H9 (cell line): ENCODE results near the gene TMSB4X. TPM values are rescaled to one million over a fixed set of nuclear protein-coding genes. Genes with fewer than 3 reads are reported as not detected.

Experiments
- DNase-seq: peaks from one replicate; pipeline ENCODE4 v3.0.0-alpha.2; 2017
- H2AFZ ChIP-seq: one replicate; pipeline ENCODE4 v1.6.1; 2013; ENCODE audit warnings: mild to moderate bottlenecking, low read length, control low read depth, moderate library complexity
- H2AK5ac ChIP-seq: 2 replicates; pipeline ENCODE4 v1.6.1; 2013; ENCODE audit warnings: low read length, control low read depth, mixed read lengths; ENCODE audit not compliant: insufficient read length
- H2BK120ac ChIP-seq: one replicate; pipeline ENCODE4 v1.6.1; 2013; ENCODE audit warnings: low read depth, mild to moderate bottlenecking, low read length, control low read depth, inconsistent platforms; ENCODE audit not compliant: poor library complexity, severe bottlenecking
- H2BK12ac ChIP-seq: 2 replicates; pipeline ENCODE4 v1.6.1; 2013; ENCODE audit warnings: low read length, control low read depth, mixed read lengths, low read depth; ENCODE audit not compliant: insufficient read length
- H2BK15ac ChIP-seq: 2 replicates; pipeline ENCODE4 v1.6.1; 2013; ENCODE audit warnings: low read depth, low read length, control low read depth
- H2BK20ac ChIP-seq: one replicate; pipeline ENCODE4 v1.6.1; 2013; ENCODE audit warnings: low read depth, mild to moderate bottlenecking, low read length, control low read depth, inconsistent platforms; ENCODE audit not compliant: poor library complexity, severe bottlenecking
- H2BK5ac ChIP-seq: 2 replicates; pipeline ENCODE4 v1.6.1; 2013; ENCODE audit warnings: low read length, control low read depth, mixed read lengths; ENCODE audit not compliant: insufficient read length
- H3K14ac ChIP-seq: 2 replicates; pipeline ENCODE4 v1.6.1; 2013; ENCODE audit warnings: low read length, control low read depth; ENCODE audit not compliant: insufficient read depth
- H3K18ac ChIP-seq: 2 replicates; pipeline ENCODE4 v1.6.1; 2013; ENCODE audit warnings: low read depth, mild to moderate bottlenecking, mixed read lengths, low read length, control low read depth; ENCODE audit not compliant: insufficient read length
- H3K23ac ChIP-seq: 2 replicates; pipeline ENCODE4 v1.6.1; 2013; ENCODE audit warnings: low read length, control low read depth, mixed read lengths, low read depth; ENCODE audit not compliant: insufficient read length
- H3K23me2 ChIP-seq: 2 replicates; pipeline ENCODE4 v1.6.1; 2013; ENCODE audit warnings: low read depth, mild to moderate bottlenecking, mixed read lengths, low read length, control low read depth; ENCODE audit not compliant: insufficient read length, poor library complexity, severe bottlenecking
- H3K27ac ChIP-seq: 2 replicates; pipeline ENCODE4 v1.5.1; 2013; ENCODE audit warnings: low read length, control low read depth, mixed read lengths, low read depth; ENCODE audit not compliant: insufficient read length
- H3K27me3 ChIP-seq: 2 replicates; pipeline ENCODE4 v1.6.1; 2013; ENCODE audit warnings: low read length, control low read depth, inconsistent platforms; ENCODE audit not compliant: insufficient read depth
- H3K4ac ChIP-seq: 2 replicates; pipeline ENCODE4 v1.6.1; 2013; ENCODE audit warnings: low read depth, mild to moderate bottlenecking, control low read depth, inconsistent platforms, low read length, moderate library complexity
- H3K4me1 ChIP-seq: 2 replicates; pipeline ENCODE4 v1.6.1; 2013; ENCODE audit warnings: low read length, control low read depth, inconsistent platforms; ENCODE audit not compliant: insufficient read depth
- H3K4me2 ChIP-seq: 2 replicates; pipeline ENCODE4 v1.6.1; 2013; ENCODE audit warnings: low read length, control low read depth, mixed read lengths; ENCODE audit not compliant: insufficient read length, insufficient read depth
- H3K56ac ChIP-seq: 2 replicates; pipeline ENCODE4 v1.6.1; 2013; ENCODE audit warnings: low read depth, mild to moderate bottlenecking, mixed read lengths, low read length, control low read depth; ENCODE audit not compliant: insufficient read length
- H3K79me1 ChIP-seq: 2 replicates; pipeline ENCODE4 v1.6.1; 2013; ENCODE audit warnings: low read depth, mild to moderate bottlenecking, moderate library complexity, low read length, control low read depth, inconsistent platforms; ENCODE audit not compliant: insufficient read depth, poor library complexity, severe bottlenecking
- H3K79me2 ChIP-seq: 2 replicates; pipeline ENCODE4 v1.6.1; 2013; ENCODE audit warnings: low read length, control low read depth, inconsistent platforms; ENCODE audit not compliant: insufficient read depth
- H3K9ac ChIP-seq: 2 replicates; pipeline ENCODE4 v1.6.1; 2013; ENCODE audit warnings: low read length, control low read depth, mixed read lengths; ENCODE audit not compliant: insufficient read length; ENCODE audit errors: extremely low read depth
- H3K9me3 ChIP-seq: one replicate; pipeline ENCODE4 v1.6.1; 2013; ENCODE audit warnings: low read depth, low read length, inconsistent platforms; ENCODE audit not compliant: control insufficient read depth
- H3T11ph ChIP-seq: one replicate; pipeline ENCODE4 v1.6.1; 2013; ENCODE audit warnings: mild to moderate bottlenecking, low read length, control low read depth, inconsistent platforms
- H4K20me1 ChIP-seq: one replicate; pipeline ENCODE4 v1.6.1; 2013; ENCODE audit not compliant: control insufficient read depth, insufficient read length, insufficient read depth
- H4K5ac ChIP-seq: 2 replicates; pipeline ENCODE4 v1.6.1; 2013; ENCODE audit warnings: low read depth, mild to moderate bottlenecking, mixed read lengths, low read length, control low read depth; ENCODE audit not compliant: insufficient read length
- H4K8ac ChIP-seq: replicated peaks from 2 replicates; pipeline ENCODE4 v1.6.1; 2013; ENCODE audit warnings: low read length, control low read depth, mixed read lengths, low read depth; ENCODE audit not compliant: insufficient read length
- H4K91ac ChIP-seq: 2 replicates; pipeline ENCODE4 v1.6.1; 2013; ENCODE audit warnings: low read depth, mild to moderate bottlenecking, moderate library complexity, mixed read lengths, low read length, control low read depth; ENCODE audit not compliant: insufficient read length
- H3K27ac Mint-ChIP-seq, 3 experiments: 2 replicates in 2 of 3; 3 replicates in 1 of 3; pipeline ENCODE4 v1.8.0; 2020 to 2021; ENCODE audit warnings: mixed read lengths in 3 of 3, mild to moderate bottlenecking in 1 of 3, moderate library complexity in 1 of 3
- H3K27me3 Mint-ChIP-seq: 2 replicates; pipeline ENCODE4 v1.8.0; 2021; ENCODE audit warnings: low read depth, mild to moderate bottlenecking, moderate library complexity, mixed read lengths
- H3K36me3 Mint-ChIP-seq, 3 experiments: 2 replicates in 2 of 3; 3 replicates in 1 of 3; pipeline ENCODE4 v1.8.0; 2020 to 2021; ENCODE audit warnings: low read depth in 3 of 3, mixed read lengths in 3 of 3; ENCODE audit not compliant: insufficient read depth in 1 of 3
- H3K4me1 Mint-ChIP-seq, 2 experiments: 2 replicates each; pipeline ENCODE4 v1.8.0; 2020; ENCODE audit warnings: mixed read lengths in 2 of 2
- H3K4me3 Mint-ChIP-seq, 2 experiments: 2 replicates in 1 of 2; 3 replicates in 1 of 2; pipeline ENCODE4 v1.8.0; 2020 to 2021; ENCODE audit warnings: mild to moderate bottlenecking in 2 of 2, mixed read lengths in 2 of 2, moderate library complexity in 1 of 2
- H3K9me3 Mint-ChIP-seq, 2 experiments: 2 replicates in 1 of 2; 3 replicates in 1 of 2; pipeline ENCODE4 v1.8.0; 2020; ENCODE audit warnings: mild to moderate bottlenecking in 2 of 2, mixed read lengths in 2 of 2, moderate library complexity in 1 of 2
- WGBS: extraction: QIAGEN DNeasy Blood & Tissue Kit; methylation state at CpG from one replicate; pipeline ENCODE4 v1.1.7; 2013; ENCODE audit warnings: missing lambda C conversion rate, low lambda C conversion rate, mixed read lengths; ENCODE audit not compliant: insufficient read length; ENCODE audit errors: extremely low coverage; 5-methylcytosine and 5-hydroxymethylcytosine counted together
- total RNA-seq: library from RNA; stranded (reverse); gene quantifications from 2 replicates; pipeline ENCODE4 v1.2.1, GENCODE V29; 2021
- TF ChIP-seq, protein P1 (sequence below): fragments of 200-600 bp; sonication (generic); conservative IDR thresholded peaks from 3 replicates; pipeline ENCODE4 v1.8.0; 2021; ENCODE audit warnings: antibody characterized with exemption, mild to moderate bottlenecking

The TMSB4X gene
- total RNA-seq, 1 experiment from 2014 or later: 2,733 TPM

DNA sequence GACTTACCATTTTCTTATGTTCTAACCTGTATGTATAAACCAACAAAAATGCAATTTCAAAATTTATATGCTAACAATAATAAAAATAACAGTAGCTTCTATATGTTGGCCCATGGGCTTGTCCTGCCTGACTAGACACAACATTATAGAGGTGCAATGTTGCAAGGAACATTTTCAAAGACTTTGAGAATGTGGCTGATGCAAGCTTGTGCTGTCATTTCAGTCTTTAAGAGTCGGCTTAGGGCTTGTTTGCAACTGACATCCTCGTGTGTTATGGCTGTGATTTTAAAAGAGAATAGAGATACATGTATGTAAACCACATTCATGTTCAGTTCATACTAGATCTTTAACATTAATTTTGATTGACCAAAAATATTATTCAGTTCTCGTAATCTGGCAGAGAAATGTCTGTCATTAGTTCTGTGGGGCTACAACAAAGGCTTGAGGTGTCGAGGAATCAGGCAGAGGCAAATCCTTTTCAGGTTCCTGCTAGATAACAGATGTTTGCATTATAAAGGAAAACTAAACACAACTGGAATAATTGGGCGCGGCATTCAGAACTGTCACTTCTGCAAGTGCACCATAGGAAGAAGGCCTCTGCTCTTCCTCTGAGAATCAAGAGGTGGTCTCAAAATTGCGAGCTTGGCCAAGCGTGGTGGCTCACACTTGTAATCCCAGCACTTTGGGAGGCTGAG, 13.1 kb downstream of the TMSB4X start:
- no peak overlapping the region for H2BK20ac ChIP-seq
- H4K8ac ChIP-seq: no peak overlapping the region
- Mint-ChIP-seq H3K27ac (peak overlapping the region in 2 of 3 experiments; percentile 15 to 31; a peak in 1 of 7 replicates), H3K9me3 (peaks cover 72 to 73% of the 10 kb centered on the region in 2 experiments), H3K4me3 (no peak overlapping the region), H3K4me1 (peaks cover 7% of the 10 kb centered on the region in 2 experiments), H3K36me3 (peaks cover 9 to 15% (median 14%) of the 10 kb centered on the region in 3 experiments), H3K27me3 (no peaks in the 10 kb centered on the region; the same call in 1 of the 2 replicates)
- H3K79me2 ChIP-seq: no peaks in the 10 kb centered on the region
- no peak overlapping the region for H3T11ph ChIP-seq
- H3K14ac ChIP-seq: no peak overlapping the region
- no peak overlapping the region for H3K27ac ChIP-seq
- H4K91ac ChIP-seq: no peak overlapping the region
- no peaks in the 10 kb centered on the region for H4K20me1 ChIP-seq
- H4K5ac ChIP-seq: no peak overlapping the region
- no peak for DNase-seq
- H2AK5ac ChIP-seq: no peak overlapping the region
- no peak overlapping the region for H3K56ac ChIP-seq
- no peaks in the 10 kb centered on the region for H3K23me2 ChIP-seq
- H3K79me1 ChIP-seq: no peaks in the 10 kb centered on the region
- H3K4ac ChIP-seq: no peak overlapping the region
- H3K9me3 ChIP-seq: no peaks in the 10 kb centered on the region
- H2BK15ac ChIP-seq: no peak overlapping the region
- H2BK5ac ChIP-seq: no peak overlapping the region
- H3K4me1 ChIP-seq: peaks cover 3% of the 10 kb centered on the region; the same call in 1 of the 2 replicates
- no peak overlapping the region for H2BK120ac ChIP-seq
- no peak overlapping the region for H2AFZ ChIP-seq
- no peak overlapping the region for H3K18ac ChIP-seq
- WGBS: no CpG with 5 or more reads among the region's 8 CpGs
- no peak overlapping the region for H3K23ac ChIP-seq
- no peak overlapping the region for H3K9ac ChIP-seq
- H2BK12ac ChIP-seq: no peak overlapping the region
- H3K4me2 ChIP-seq: no peak overlapping the region
- TF ChIP-seq, protein P1, sequence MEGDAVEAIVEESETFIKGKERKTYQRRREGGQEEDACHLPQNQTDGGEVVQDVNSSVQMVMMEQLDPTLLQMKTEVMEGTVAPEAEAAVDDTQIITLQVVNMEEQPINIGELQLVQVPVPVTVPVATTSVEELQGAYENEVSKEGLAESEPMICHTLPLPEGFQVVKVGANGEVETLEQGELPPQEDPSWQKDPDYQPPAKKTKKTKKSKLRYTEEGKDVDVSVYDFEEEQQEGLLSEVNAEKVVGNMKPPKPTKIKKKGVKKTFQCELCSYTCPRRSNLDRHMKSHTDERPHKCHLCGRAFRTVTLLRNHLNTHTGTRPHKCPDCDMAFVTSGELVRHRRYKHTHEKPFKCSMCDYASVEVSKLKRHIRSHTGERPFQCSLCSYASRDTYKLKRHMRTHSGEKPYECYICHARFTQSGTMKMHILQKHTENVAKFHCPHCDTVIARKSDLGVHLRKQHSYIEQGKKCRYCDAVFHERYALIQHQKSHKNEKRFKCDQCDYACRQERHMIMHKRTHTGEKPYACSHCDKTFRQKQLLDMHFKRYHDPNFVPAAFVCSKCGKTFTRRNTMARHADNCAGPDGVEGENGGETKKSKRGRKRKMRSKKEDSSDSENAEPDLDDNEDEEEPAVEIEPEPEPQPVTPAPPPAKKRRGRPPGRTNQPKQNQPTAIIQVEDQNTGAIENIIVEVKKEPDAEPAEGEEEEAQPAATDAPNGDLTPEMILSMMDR: no peak
- H3K27me3 ChIP-seq: no peaks in the 10 kb centered on the region
